Neural cell (in vitro differentiated cells): ENCODE measurements around the gene DNAH10. TPM values are rescaled to one million over a fixed set of nuclear protein-coding genes. Genes with fewer than 3 reads are reported as not detected.

Experiments used
- H2AFZ ChIP-seq: fragments of 200-600, 300-800 bp; sonication (generic), shearing (Covaris generic); 2 replicates; pipeline ENCODE4 v1.6.0; 2014; ENCODE audit warnings: low read depth, mild to moderate bottlenecking, antibody characterized with exemption, low read length, moderate library complexity
- H3F3A ChIP-seq: fragments of 200-600 bp; shearing (Covaris generic); 2 replicates; pipeline ENCODE4 v1.6.1; 2016; ENCODE audit warnings: mild to moderate bottlenecking, moderate library complexity, mixed read lengths, antibody characterized with exemption, low read length; ENCODE audit not compliant: insufficient read depth, poor library complexity, severe bottlenecking
- H3K27ac ChIP-seq: fragments of 200-600, 300-800 bp; sonication (generic), shearing (Covaris generic); 2 replicates; pipeline ENCODE4 v1.5.1; 2014; ENCODE audit warnings: mild to moderate bottlenecking, low read length, moderate library complexity
- H3K27me3 ChIP-seq: fragments of 300-800, 200-600 bp; sonication (generic), shearing (Covaris generic); 2 replicates; pipeline ENCODE4 v1.6.0; 2014; ENCODE audit warnings: mild to moderate bottlenecking, low read depth, low read length, moderate library complexity; ENCODE audit not compliant: insufficient read depth
- H3K36me3 ChIP-seq: fragments of 300-800, 200-600 bp; sonication (generic), shearing (Covaris generic); 2 replicates; pipeline ENCODE4 v1.5.1; 2014; ENCODE audit warnings: mild to moderate bottlenecking, antibody characterized with exemption, low read length, moderate library complexity; ENCODE audit not compliant: insufficient read depth
- H3K4me2 ChIP-seq: fragments of 300-800, 200-600 bp; sonication (generic), shearing (Covaris generic); 2 replicates; pipeline ENCODE4 v1.6.0; 2014; ENCODE audit warnings: mild to moderate bottlenecking, low read length
- H3K4me3 ChIP-seq: fragments of 300-800, 200-600 bp; sonication (generic), shearing (Covaris generic); 2 replicates; pipeline ENCODE4 v1.5.1; 2014; ENCODE audit warnings: mild to moderate bottlenecking, low read length, moderate library complexity
- H3K79me2 ChIP-seq: fragments of 200-600 bp; shearing (Covaris generic); replicated peaks from 2 replicates; pipeline ENCODE4 v1.6.0; 2014; ENCODE audit warnings: mild to moderate bottlenecking, low read length, moderate library complexity; ENCODE audit not compliant: insufficient read depth
- H3K9ac ChIP-seq: fragments of 300-800, 200-600 bp; sonication (generic), shearing (Covaris generic); 2 replicates; pipeline ENCODE4 v1.6.1; 2016; ENCODE audit warnings: mild to moderate bottlenecking, low read length, mixed read lengths
- H3K9me2 ChIP-seq: fragments of 200-600 bp; shearing (Covaris generic); 2 replicates; pipeline ENCODE4 v1.6.1; 2016; ENCODE audit warnings: mild to moderate bottlenecking, low read length, mixed read lengths; ENCODE audit not compliant: insufficient read depth
- H3K9me3 ChIP-seq: fragments of 200-600, 300-800 bp; sonication (generic), shearing (Covaris generic); 2 replicates; pipeline ENCODE4 v1.6.1; 2016; ENCODE audit warnings: mild to moderate bottlenecking, mixed run types, low read length, moderate library complexity, mixed read lengths
- H4K20me1 ChIP-seq: fragments of 200-600 bp; shearing (Covaris generic); 2 replicates; pipeline ENCODE4 v1.6.1; 2016; ENCODE audit warnings: mild to moderate bottlenecking, mixed run types; ENCODE audit not compliant: insufficient read depth
- CTCF ChIP-seq: fragments of 450-650 bp; IDR thresholded peaks from 2 replicates; pipeline ENCODE4 v1.5.1; 2014; ENCODE audit warnings: antibody characterized with exemption, mild to moderate bottlenecking, moderate library complexity; ENCODE audit not compliant: poor library complexity, severe bottlenecking
- EP300 ChIP-seq: fragments of 450-650 bp; conservative IDR thresholded peaks from 2 replicates; pipeline ENCODE4 v1.6.1; 2014; ENCODE audit warnings: antibody characterized with exemption, mild to moderate bottlenecking, moderate library complexity; ENCODE audit not compliant: poor library complexity, severe bottlenecking
- EZH2 ChIP-seq: fragments of 200-600, 300-800 bp; shearing (Covaris generic), sonication (generic); IDR thresholded peaks from 2 replicates; pipeline ENCODE4 v1.6.1; 2014; ENCODE audit warnings: antibody characterized with exemption, low read length, borderline replicate concordance, mild to moderate bottlenecking; ENCODE audit not compliant: insufficient read depth, poor library complexity, severe bottlenecking
- MXI1 ChIP-seq: fragments of 450-650 bp; conservative IDR thresholded peaks from 2 replicates; pipeline ENCODE4 v1.6.1; 2014; ENCODE audit warnings: antibody characterized with exemption, mild to moderate bottlenecking; ENCODE audit not compliant: poor library complexity, severe bottlenecking
- POLR2AphosphoS5 ChIP-seq: IDR thresholded peaks from 2 replicates; pipeline ENCODE4 v1.6.1; 2012
- RAD21 ChIP-seq: fragments of 450-650 bp; conservative IDR thresholded peaks from 2 replicates; pipeline ENCODE4 v1.6.1; 2014; ENCODE audit warnings: antibody characterized with exemption, mild to moderate bottlenecking, moderate library complexity
- REST ChIP-seq: IDR thresholded peaks from 2 replicates; pipeline ENCODE4 v1.6.1; 2012; ENCODE audit warnings: borderline replicate concordance
- SMC3 ChIP-seq: fragments of 450-650 bp; conservative IDR thresholded peaks from 2 replicates; pipeline ENCODE4 v1.6.1; 2014; ENCODE audit warnings: antibody characterized with exemption, mild to moderate bottlenecking, moderate library complexity; ENCODE audit not compliant: poor library complexity
- TAF1 ChIP-seq: IDR thresholded peaks from 2 replicates; pipeline ENCODE4 v1.6.1; 2012; ENCODE audit warnings: low read depth
- polyA plus RNA-seq: library from polyadenylated mRNA; depleted of rRNA; stranded (reverse); fragments of >200 nt; gene quantifications from 2 replicates; pipeline ENCODE4 v1.2.3, GENCODE V29; 2014

Gene DNAH10
- polyA plus RNA-seq, 1 donor from 2014 or later: 1.9 TPM

GRCh38 chr12:123889848-123890535 is 127.9 kb downstream of the DNAH10 start:
- no peaks in the 10 kb centered on the region for H3K9me3 ChIP-seq
- H3K27me3 ChIP-seq: no peaks in the 10 kb centered on the region
- no peak overlapping the region for H3K4me2 ChIP-seq
- H3K27ac ChIP-seq: no peak overlapping the region
- TF ChIP-seq SMC3 (no peak), EP300 (no peak), MXI1 (no peak), RAD21 (no peak), CTCF (no peak), POLR2AphosphoS5 (no peak), EZH2 (no peak), TAF1 (no peak), REST (no peak)
- H3K9ac ChIP-seq: no peak overlapping the region
- no peaks in the 10 kb centered on the region for H3F3A ChIP-seq
- H4K20me1 ChIP-seq: no peaks in the 10 kb centered on the region
- H3K9me2 ChIP-seq: no peaks in the 10 kb centered on the region
- no peaks in the 10 kb centered on the region for H3K79me2 ChIP-seq
- H3K36me3 ChIP-seq: no peaks in the 10 kb centered on the region
- no peak overlapping the region for H2AFZ ChIP-seq
- no peak overlapping the region for H3K4me3 ChIP-seq

GRCh38 chr12:123890536-123890902 is 128.4 kb downstream of the DNAH10 start:
- Histone ChIP-seq H4K20me1 (no peaks in the 10 kb centered on the region), H2AFZ (no peak overlapping the region), H3K4me2 (no peak overlapping the region), H3K27me3 (no peaks in the 10 kb centered on the region), H3K4me3 (no peak overlapping the region), H3K9me3 (no peaks in the 10 kb centered on the region), H3K9ac (no peak overlapping the region), H3K36me3 (no peaks in the 10 kb centered on the region), H3K9me2 (no peaks in the 10 kb centered on the region), H3K27ac (no peak overlapping the region), H3K79me2 (no peaks in the 10 kb centered on the region), H3F3A (no peaks in the 10 kb centered on the region)
- no peak for TF ChIP-seq TAF1
- TF ChIP-seq RAD21: no peak

GRCh38 chr12:123891011-123891410 is 128.9 kb downstream of the DNAH10 start:
- TF ChIP-seq MXI1: no peak
- Histone ChIP-seq H3K9me3 (no peaks in the 10 kb centered on the region), H3K9ac (no peak overlapping the region), H4K20me1 (no peaks in the 10 kb centered on the region), H3K27me3 (no peaks in the 10 kb centered on the region), H3K36me3 (no peaks in the 10 kb centered on the region), H2AFZ (no peak overlapping the region), H3K9me2 (no peaks in the 10 kb centered on the region), H3K79me2 (no peaks in the 10 kb centered on the region), H3K27ac (no peak overlapping the region), H3F3A (no peaks in the 10 kb centered on the region), H3K4me2 (no peak overlapping the region), H3K4me3 (no peak overlapping the region)
